ENCODE results near the gene ALG12. TPM values are rescaled to one million over a fixed set of nuclear protein-coding genes. Genes with fewer than 3 reads are reported as not detected.

Gene ALG12
- total and polyA plus RNA-seq, 11 donors: 9.1 to 26.8 (median 15.0) TPM

DNA sequence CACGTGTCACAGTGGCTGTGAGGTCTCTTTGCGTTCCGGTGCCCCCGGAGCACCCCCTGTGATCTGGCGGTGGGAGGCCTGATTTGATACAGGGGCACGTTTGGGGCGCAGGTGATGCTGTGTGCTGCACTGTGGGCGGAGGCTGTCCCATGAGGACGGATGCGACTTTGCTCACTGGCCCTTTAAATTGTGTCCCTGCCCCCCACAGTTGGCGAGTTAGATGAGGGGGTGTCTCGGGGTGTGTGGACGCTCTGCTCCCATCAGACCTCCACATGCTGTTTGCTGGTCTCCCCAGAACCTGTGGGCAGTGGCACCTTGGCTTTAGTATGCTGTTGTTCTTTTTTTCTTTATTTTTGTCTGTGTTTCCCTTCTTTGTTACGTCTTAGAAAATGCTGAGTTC, 59.4 kb downstream of the ALG12 start:
- no peak overlapping the region for H3K27ac ChIP-seq

DNA sequence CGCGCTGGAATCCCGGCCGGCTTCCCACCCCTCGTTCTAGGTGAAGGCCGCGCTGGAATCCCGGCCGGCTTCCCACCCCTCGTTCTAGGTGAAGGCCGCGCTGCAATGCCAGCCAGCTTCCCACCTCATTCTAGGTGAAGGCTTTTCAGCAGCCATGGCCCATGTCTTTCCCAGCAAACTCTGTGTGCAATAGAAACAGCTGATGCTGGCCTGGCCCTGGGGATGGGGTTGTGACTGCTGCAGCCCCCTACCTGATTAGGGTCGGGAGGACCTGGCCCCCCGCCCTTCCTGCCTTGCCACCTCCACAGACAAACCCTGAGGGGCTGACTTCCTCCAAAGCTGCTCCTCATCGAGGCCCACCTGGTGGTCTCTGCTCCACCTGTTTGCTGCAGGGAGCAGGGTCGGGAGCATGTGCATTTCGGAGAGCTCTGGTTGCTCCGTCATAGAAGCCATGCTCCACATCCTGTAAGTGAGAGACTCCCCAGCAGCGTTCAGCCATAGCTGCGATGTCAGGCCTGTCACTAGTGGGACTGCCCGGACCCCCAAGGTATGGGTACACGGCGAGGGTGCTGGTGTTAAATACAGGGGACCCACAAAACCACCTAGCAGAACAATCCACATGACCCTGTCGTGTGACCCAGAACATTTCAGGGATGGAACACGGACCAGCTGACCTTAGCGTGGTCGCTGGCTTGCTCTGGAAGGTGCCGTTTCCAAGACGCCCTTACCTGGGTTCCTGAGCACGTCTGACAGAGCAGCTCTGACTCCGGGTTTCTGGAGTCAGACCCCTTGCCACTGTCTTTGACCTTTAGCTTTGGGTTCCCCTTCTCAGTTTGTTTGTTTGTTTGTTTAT, 61.2 kb downstream of the ALG12 start:
- H3K27me3 ChIP-seq: no peaks in the 10 kb centered on the region
- H3K27ac ChIP-seq: no peak overlapping the region
- DNase-seq (no peak), ATAC-seq (no peak)
- no peak overlapping the region for H3K4me3 ChIP-seq
- WGBS, 4 donors: 87 to 89% (median 87%) methylated on average over 17 to 31 of the region's 31 CpGs
- H3K4me1 ChIP-seq: peaks cover 0 to 38% (median 16%) of the 10 kb centered on the region in 12 donors
- H3K36me3 ChIP-seq: peaks cover 0 to 3% (median 0%) of the 10 kb centered on the region in 9 donors
- intact Hi-C loops (cut with DNase I): loop anchor here in 4 of 10 donors (5.0 to 10.0 kb wide), 3 partner anchors 58 to 62 kb away; partner anchors contain the start of genes ALG12 (in 3 of the 4) and CRELD2 (in 3 of the 4)
- no peaks in the 10 kb centered on the region for H3K9me3 ChIP-seq
- TF ChIP-seq POLR2A (IDR thresholded peaks at IDR 0.05): no peak
- TF ChIP-seq, protein P1, sequence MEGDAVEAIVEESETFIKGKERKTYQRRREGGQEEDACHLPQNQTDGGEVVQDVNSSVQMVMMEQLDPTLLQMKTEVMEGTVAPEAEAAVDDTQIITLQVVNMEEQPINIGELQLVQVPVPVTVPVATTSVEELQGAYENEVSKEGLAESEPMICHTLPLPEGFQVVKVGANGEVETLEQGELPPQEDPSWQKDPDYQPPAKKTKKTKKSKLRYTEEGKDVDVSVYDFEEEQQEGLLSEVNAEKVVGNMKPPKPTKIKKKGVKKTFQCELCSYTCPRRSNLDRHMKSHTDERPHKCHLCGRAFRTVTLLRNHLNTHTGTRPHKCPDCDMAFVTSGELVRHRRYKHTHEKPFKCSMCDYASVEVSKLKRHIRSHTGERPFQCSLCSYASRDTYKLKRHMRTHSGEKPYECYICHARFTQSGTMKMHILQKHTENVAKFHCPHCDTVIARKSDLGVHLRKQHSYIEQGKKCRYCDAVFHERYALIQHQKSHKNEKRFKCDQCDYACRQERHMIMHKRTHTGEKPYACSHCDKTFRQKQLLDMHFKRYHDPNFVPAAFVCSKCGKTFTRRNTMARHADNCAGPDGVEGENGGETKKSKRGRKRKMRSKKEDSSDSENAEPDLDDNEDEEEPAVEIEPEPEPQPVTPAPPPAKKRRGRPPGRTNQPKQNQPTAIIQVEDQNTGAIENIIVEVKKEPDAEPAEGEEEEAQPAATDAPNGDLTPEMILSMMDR (IDR thresholded peaks at IDR 0.05): no peak

More for the DNA sequence above, 59.4 kb downstream of the ALG12 start:
- peaks cover 0 to 40% (median 15%) of the 10 kb centered on the region in 12 donors for H3K4me1 ChIP-seq
- no peaks in the 10 kb centered on the region for H3K27me3 ChIP-seq
- intact Hi-C loops (cut with DNase I): loop anchor here in 4 of 10 donors (5.0 to 10.0 kb wide), 3 partner anchors 56 to 64 kb away; partner anchors contain the start of genes ALG12 (in 3 of the 4) and CRELD2 (in 3 of the 4)
- WGBS, 4 donors: 84 to 88% (median 85%) methylated on average over 13 to 14 of the region's 14 CpGs
- H3K9me3 ChIP-seq: no peaks in the 10 kb centered on the region
- DNase-seq: no peak
- H3K4me3 ChIP-seq: no peak overlapping the region
- TF ChIP-seq POLR2A (IDR thresholded peaks at IDR 0.05): no peak
- TF ChIP-seq, protein P1 (IDR thresholded peaks at IDR 0.05): no peak
- H3K36me3 ChIP-seq: peaks cover 0 to 3% (median 0%) of the 10 kb centered on the region in 9 donors
- ATAC-seq: no peak

GRCh38 chr22:49856343-49856742, 61.9 kb downstream of the ALG12 start:
- 80 to 89% (median 84%) methylated on average over 15 to 20 of the region's 23 CpGs for whole genome bisulfite sequencing, 4 donors
- intact Hi-C loops (cut with DNase I): loop anchor here in 4 of 10 donors (5.0 to 10.0 kb wide), 3 partner anchors 58 to 62 kb away; partner anchors contain the start of genes ALG12 (in 3 of the 4) and CRELD2 (in 3 of the 4)
- no peak for ATAC-seq

More at GRCh38 chr22:49856343-49856742, 61.9 kb downstream of the ALG12 start:
- Histone ChIP-seq H3K36me3 (peaks cover 0 to 3% (median 0%) of the 10 kb centered on the region in 9 donors), H3K4me1 (peaks cover 0 to 32% (median 16%) of the 10 kb centered on the region in 12 donors), H3K4me3 (no peak overlapping the region), H3K9me3 (no peaks in the 10 kb centered on the region), H3K27me3 (no peaks in the 10 kb centered on the region), H3K27ac (no peak overlapping the region)
- no peak for DNase-seq
- no peak for TF ChIP-seq POLR2A (IDR thresholded peaks at IDR 0.05)
- TF ChIP-seq, protein P1 (IDR thresholded peaks at IDR 0.05): no peak
